Measurements from ENCODE around the gene EVPL. TPM values are rescaled to one million over a fixed set of nuclear protein-coding genes. Genes with fewer than 3 reads are reported as not detected.

EVPL gene
- total and polyA plus RNA-seq, 2 of the 13 experiments (the other 11 are each of a cell fraction or from before 2014, with no cell fraction given), result 2.1 to 8.2 TPM

GRCh38 chr17:76003915-76004314 lies 23.2 kb downstream of the EVPL start (continued):
- TF ChIP-seq XRCC5 (optimal IDR thresholded peaks at IDR 0.05; ENCODE audit: low read length) (no peak), ARID2 (CRISPR knock-in tag; IDR thresholded peaks at IDR 0.05; ENCODE audit: borderline replicate concordance) (0 out of 2 replicates have a peak, but pooled peaks have one; percentile 46), KAT7 (CRISPR knock-in tag; IDR thresholded peaks at IDR 0.05; ENCODE audit: borderline replicate concordance) (peak; percentile 25; the same call in 1 of the 2 replicates), NFKB2 (CRISPR knock-in tag; IDR thresholded peaks at IDR 0.05; ENCODE audit: borderline replicate concordance) (no peak), ARID3A (IDR thresholded peaks at IDR 0.05; ENCODE audit: low read depth, low read length) (no peak), SSRP1 (CRISPR knock-in tag; IDR thresholded peaks at IDR 0.05) (0 out of 2 replicates have a peak, but pooled peaks have one; percentile 11), MEIS1 (CRISPR knock-in tag; IDR thresholded peaks at IDR 0.05; ENCODE audit: borderline replicate concordance) (no peak; the same call in 1 of the 2 replicates), ZC3H13 (CRISPR knock-in tag; IDR thresholded peaks at IDR 0.05) (no peak)
- TF ChIP-seq, protein P1, sequence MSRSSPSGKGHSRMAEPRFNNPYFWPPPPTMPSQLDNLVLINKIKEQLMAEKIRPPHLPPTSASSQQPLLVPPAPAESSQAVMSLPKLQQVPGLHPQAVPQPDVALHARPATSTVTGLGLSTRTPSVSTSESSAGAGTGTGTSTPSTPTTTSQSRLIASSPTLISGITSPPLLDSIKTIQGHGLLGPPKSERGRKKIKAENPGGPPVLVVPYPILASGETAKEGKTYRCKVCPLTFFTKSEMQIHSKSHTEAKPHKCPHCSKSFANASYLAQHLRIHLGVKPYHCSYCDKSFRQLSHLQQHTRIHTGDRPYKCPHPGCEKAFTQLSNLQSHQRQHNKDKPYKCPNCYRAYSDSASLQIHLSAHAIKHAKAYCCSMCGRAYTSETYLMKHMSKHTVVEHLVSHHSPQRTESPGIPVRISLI (CRISPR knock-in tag; IDR thresholded peaks at IDR 0.05; ENCODE audit: borderline replicate concordance), result peak; percentile 23; the same call in 1 of the 2 replicates
- TF ChIP-seq, protein P2, sequence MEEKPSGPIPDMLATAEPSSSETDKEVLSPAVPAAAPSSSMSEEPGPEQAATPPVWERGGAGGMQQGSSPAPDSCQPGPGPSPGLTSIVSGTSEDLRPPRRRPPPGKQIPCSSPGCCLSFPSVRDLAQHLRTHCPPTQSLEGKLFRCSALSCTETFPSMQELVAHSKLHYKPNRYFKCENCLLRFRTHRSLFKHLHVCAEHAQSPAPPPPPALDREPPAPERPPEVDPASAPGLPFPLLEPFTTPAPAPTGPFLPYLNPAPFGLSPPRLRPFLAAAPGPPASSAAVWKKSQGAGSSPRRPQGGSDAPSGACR (CRISPR knock-in tag; IDR thresholded peaks at IDR 0.05), result 0 out of 2 replicates have a peak, but pooled peaks have one; percentile 6

All from HepG2 (cell line).